HCT116 (cell line): ENCODE results near the gene FAM83B.

Source experiments
- CEBPB ChIP-seq: IDR thresholded peaks from 2 replicates; pipeline ENCODE4 v1.6.1; 2012; ENCODE audit warnings: low read depth
- CTCF ChIP-seq, 3 experiments: fragments of 200-600 bp in 1 of 3; sonication (generic) in 1 of 3; IDR thresholded peaks in 2 of 3; conservative IDR thresholded peaks in 1 of 3; 2 replicates each; pipeline ENCODE4 v1.5.1; 2012 to 2017; ENCODE audit warnings: low read depth in 2 of 3, low read length in 2 of 3, antibody characterized with exemption in 1 of 3, borderline replicate concordance in 1 of 3, control low read depth in 1 of 3, mild to moderate bottlenecking in 1 of 3, mixed read lengths in 1 of 3, mixed run types in 1 of 3, moderate library complexity in 1 of 3; ENCODE audit not compliant: insufficient read depth in 1 of 3
- ELF1 ChIP-seq: IDR thresholded peaks from 2 replicates; pipeline ENCODE4 v1.6.1; 2012; ENCODE audit warnings: low read depth, borderline replicate concordance
- EZH2 ChIP-seq: fragments of 200-600 bp; sonication (generic); IDR thresholded peaks from 2 replicates; pipeline ENCODE4 v1.6.1; 2017; ENCODE audit warnings: antibody characterized with exemption, mixed run types
- EZH2phosphoT487 ChIP-seq: fragments of 200-600 bp; IDR thresholded peaks from 2 replicates; pipeline ENCODE4 v1.6.1; 2018; ENCODE audit warnings: antibody characterized with exemption, borderline replicate concordance
- MAX ChIP-seq: IDR thresholded peaks from 2 replicates; pipeline ENCODE4 v1.6.1; 2012
- POLR2A ChIP-seq: IDR thresholded peaks from 2 replicates; pipeline ENCODE4 v1.7.0; 2011; ENCODE audit warnings: borderline replicate concordance; ENCODE audit not compliant: insufficient read depth, insufficient read length; ENCODE audit errors: extremely low read depth
- POLR2AphosphoS5 ChIP-seq: IDR thresholded peaks from 2 replicates; pipeline ENCODE4 v1.6.1; 2011; ENCODE audit warnings: mild to moderate bottlenecking, low read depth, low read length, moderate library complexity
- REST ChIP-seq: IDR thresholded peaks from 2 replicates; pipeline ENCODE4 v1.6.1; 2012; ENCODE audit warnings: low read depth
- SIN3A ChIP-seq: IDR thresholded peaks from 2 replicates; pipeline ENCODE4 v1.6.1; 2012; ENCODE audit warnings: low read depth
- SP1 ChIP-seq: IDR thresholded peaks from 2 replicates; pipeline ENCODE4 v1.6.1; 2012; ENCODE audit warnings: low read depth
- SRF ChIP-seq: IDR thresholded peaks from 2 replicates; pipeline ENCODE4 v1.6.1; 2012; ENCODE audit warnings: low read depth
- ZNF274 ChIP-seq: fragments of 200-500 bp; sonication (Bioruptor generic); IDR thresholded peaks from 2 replicates; pipeline ENCODE4 v1.6.1; 2014; ENCODE audit warnings: mild to moderate bottlenecking, low read depth, low read length, inconsistent platforms

- no peak for TF ChIP-seq SRF
- no peak for TF ChIP-seq POLR2AphosphoS5
- no peak for TF ChIP-seq CTCF (IDR thresholded peaks at IDR 0.05 in 2 of 3, conservative IDR thresholded peaks at IDR 0.05 in 1 of 3; ENCODE audit: borderline replicate concordance in 1 of 3, insufficient read depth in 1 of 3, low read depth in 2 of 3, low read length in 2 of 3)
- TF ChIP-seq SP1 = no peak
- TF ChIP-seq POLR2A = no peak
- TF ChIP-seq REST = no peak
- TF ChIP-seq SIN3A = no peak
- TF ChIP-seq EZH2 = no peak
- TF ChIP-seq ELF1 = no peak
- TF ChIP-seq ZNF274 = no peak
- no peak for TF ChIP-seq MAX
- no peak for TF ChIP-seq CEBPB
- TF ChIP-seq EZH2phosphoT487 = no peak
These were observed 51.1 kb downstream of the FAM83B start for GRCh38 chr6:54897462-54898189.
